Activated CD8-positive, alpha-beta T cell treated with anti-CD3 and anti-CD28 coated beads for 36 hours (primary cell): ENCODE results near the gene NFASC. TPM values are rescaled to one million over a fixed set of nuclear protein-coding genes. Genes with fewer than 3 reads are reported as not detected.

ENCODE experiments used
- ATAC-seq: fragments of 200-7000 bp; cut with Tn5 transposase; one replicate; pipeline ENCODE4 v1.10.0; 2021; ENCODE audit warnings: mild to moderate bottlenecking, moderate library complexity
- CTCF ChIA-PET: fragments of 350-600 bp; sonication (Branson Sonifier 250); formaldehyde crosslinking; loops from one replicate; lab custom pipeline; 2021; ENCODE audit warnings: antibody characterized with exemption; lab: Charles Lee
- POLR2A ChIA-PET: fragments of 350-600 bp; sonication (Branson Sonifier 250); formaldehyde crosslinking; loops from one replicate; lab custom pipeline; 2021; ENCODE audit warnings: antibody characterized with exemption; lab: Charles Lee
- DNase-seq: peaks from one replicate; pipeline ENCODE4 v3.0.0-alpha.2; 2020
- H3K27ac Mint-ChIP-seq: one replicate; pipeline ENCODE4 v1.8.0; 2021; ENCODE audit warnings: mild to moderate bottlenecking, mixed read lengths
- H3K27me3 Mint-ChIP-seq: one replicate; pipeline ENCODE4 v1.8.0; 2021; ENCODE audit warnings: mixed read lengths
- H3K36me3 Mint-ChIP-seq: one replicate; pipeline ENCODE4 v1.8.0; 2021; ENCODE audit warnings: low read depth, mixed read lengths
- H3K4me1 Mint-ChIP-seq: one replicate; pipeline ENCODE4 v1.8.0; 2021; ENCODE audit warnings: low read depth, mixed read lengths
- H3K4me3 Mint-ChIP-seq: one replicate; pipeline ENCODE4 v1.8.0; 2021; ENCODE audit warnings: mild to moderate bottlenecking, moderate library complexity, mixed read lengths
- H3K9me3 Mint-ChIP-seq: one replicate; pipeline ENCODE4 v1.8.0; 2021; ENCODE audit warnings: mixed read lengths
- CTCF ChIP-seq: fragments of 200-600 bp; IDR thresholded peaks from one replicate; pipeline ENCODE4 v1.8.0; 2022; ENCODE audit warnings: antibody characterized with exemption, mild to moderate bottlenecking
- intact Hi-C: fragments of 100-400 bp; cut with micrococcal nuclease; formaldehyde crosslinking; loops from one replicate; pipeline ENCODE4 v1.10.0; 2022
- total RNA-seq, 2 experiments: library from RNA; stranded (reverse); gene quantifications; one replicate each; pipeline ENCODE4 v1.2.3, GENCODE V29; 2021

The NFASC gene
- total RNA-seq, 2 experiments from 2014 or later, result not detected

DNA sequence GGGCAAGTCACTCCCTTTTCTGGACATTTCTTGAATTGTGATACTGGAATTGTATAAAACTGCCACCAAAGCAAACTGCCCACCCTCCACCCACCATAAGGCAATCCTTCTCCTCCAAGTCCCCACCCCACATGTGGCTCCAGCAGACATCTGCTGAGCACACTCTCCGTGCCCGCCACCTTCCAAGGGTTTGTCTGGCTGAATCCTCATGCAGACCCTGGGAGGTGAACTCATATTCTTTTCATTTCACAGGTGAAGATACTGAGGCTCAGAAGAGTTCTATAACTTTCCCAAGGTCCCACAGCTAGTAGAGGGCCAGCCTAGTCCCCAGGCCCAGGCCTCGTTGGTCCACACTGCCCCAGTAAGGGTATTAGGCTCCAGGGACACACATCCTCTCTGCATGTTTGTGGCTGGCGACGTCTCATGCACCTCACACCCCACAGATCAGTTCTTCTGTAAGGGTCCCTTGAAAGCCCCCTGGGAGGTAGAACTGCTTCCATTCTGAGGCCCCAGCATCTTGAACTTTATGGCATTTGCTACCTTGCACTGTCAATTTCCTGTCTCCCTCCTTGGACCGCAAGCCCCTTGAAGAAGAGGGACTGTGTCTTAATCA is 186.4 kb downstream of the NFASC start:
- H3K4me3 Mint-ChIP-seq, result no peak overlapping the region
- H3K4me1 Mint-ChIP-seq, result no peaks in the 10 kb centered on the region
- no peak for DNase-seq
- no peaks in the 10 kb centered on the region for H3K9me3 Mint-ChIP-seq
- POLR2A ChIA-PET, result no interaction called here
- intact Hi-C loops, result no loop called here
- CTCF ChIA-PET, result no interaction called here
- no peak overlapping the region for H3K27ac Mint-ChIP-seq
- ATAC-seq, result no peak
- no peaks in the 10 kb centered on the region for H3K27me3 Mint-ChIP-seq
- H3K36me3 Mint-ChIP-seq, result no peaks in the 10 kb centered on the region
- no peak for TF ChIP-seq CTCF

- intact Hi-C loops, result no loop called here
- ATAC-seq, result no peak
- Mint-ChIP-seq H3K27ac (no peak overlapping the region), H3K4me1 (no peaks in the 10 kb centered on the region), H3K27me3 (no peaks in the 10 kb centered on the region), H3K9me3 (no peaks in the 10 kb centered on the region), H3K4me3 (no peak overlapping the region), H3K36me3 (no peaks in the 10 kb centered on the region)
- ChIA-PET POLR2A (no interaction called here), CTCF (no interaction called here)
- no peak for TF ChIP-seq CTCF
- DNase-seq, result no peak
Measured at GRCh38 chr1:205057808-205058575, 187.3 kb downstream of the NFASC start.

DNA sequence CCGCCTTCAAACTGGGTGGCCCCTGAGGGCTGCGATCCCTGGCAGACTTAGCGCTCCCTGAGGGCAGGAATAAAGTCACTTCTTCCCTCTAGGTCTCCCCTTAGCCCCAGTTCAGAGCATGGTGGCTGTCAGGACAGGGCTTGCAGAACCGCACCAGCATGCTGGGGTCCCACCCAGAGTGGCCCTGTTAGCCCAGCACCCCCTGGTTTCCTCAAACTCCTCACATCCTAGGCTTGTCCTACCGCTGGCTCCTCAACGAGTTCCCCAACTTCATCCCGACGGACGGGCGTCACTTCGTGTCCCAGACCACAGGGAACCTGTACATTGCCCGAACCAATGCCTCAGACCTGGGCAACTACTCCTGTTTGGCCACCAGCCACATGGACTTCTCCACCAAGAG is 188.2 kb downstream of the NFASC start:
- DNase-seq (no peak), ATAC-seq (no peak)
- Mint-ChIP-seq H3K27me3 (no peaks in the 10 kb centered on the region), H3K9me3 (no peaks in the 10 kb centered on the region), H3K36me3 (no peaks in the 10 kb centered on the region), H3K4me1 (no peaks in the 10 kb centered on the region), H3K27ac (no peak overlapping the region), H3K4me3 (no peak overlapping the region)
- POLR2A ChIA-PET, result no interaction called here
- TF ChIP-seq CTCF, result no peak
- CTCF ChIA-PET, result no interaction called here
- intact Hi-C loops, result no loop called here

DNA sequence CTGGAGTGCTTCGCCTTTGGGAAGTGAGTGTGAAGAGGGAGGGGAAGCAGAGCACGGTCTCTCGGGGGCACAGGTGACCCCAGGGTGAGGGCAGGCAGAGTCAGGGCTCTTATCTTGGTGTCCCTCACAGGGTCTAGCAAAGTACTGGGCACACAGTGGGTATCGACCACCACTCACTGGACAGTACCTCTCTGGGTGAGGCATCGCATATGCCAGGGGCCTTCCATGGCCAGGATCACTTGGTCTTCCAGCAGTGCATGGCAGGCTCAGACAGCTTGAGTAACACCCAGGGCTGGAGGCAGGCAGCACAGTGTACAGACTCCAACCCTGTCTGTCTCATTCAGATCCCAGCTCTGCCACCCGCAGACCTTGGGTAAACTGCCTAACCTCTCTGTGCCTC is 189.0 kb downstream of the NFASC start:
- H3K36me3 Mint-ChIP-seq, result no peaks in the 10 kb centered on the region
- no peak for DNase-seq
- H3K27me3 Mint-ChIP-seq, result no peaks in the 10 kb centered on the region
- no peaks in the 10 kb centered on the region for H3K9me3 Mint-ChIP-seq
- TF ChIP-seq CTCF, result no peak
- ChIA-PET POLR2A (no interaction called here), CTCF (interaction anchor here (1.0 kb wide), 1 partner anchor 71 kb away, joined by 3 read pairs; no protein-coding TSS in a partner anchor)
- no peaks in the 10 kb centered on the region for H3K4me1 Mint-ChIP-seq
- ATAC-seq, result no peak
- intact Hi-C loops, result loop anchor here (5.0 kb wide), 1 partner anchor 72 kb away; no protein-coding TSS in a partner anchor
- no peak overlapping the region for H3K4me3 Mint-ChIP-seq
- no peak overlapping the region for H3K27ac Mint-ChIP-seq

DNA sequence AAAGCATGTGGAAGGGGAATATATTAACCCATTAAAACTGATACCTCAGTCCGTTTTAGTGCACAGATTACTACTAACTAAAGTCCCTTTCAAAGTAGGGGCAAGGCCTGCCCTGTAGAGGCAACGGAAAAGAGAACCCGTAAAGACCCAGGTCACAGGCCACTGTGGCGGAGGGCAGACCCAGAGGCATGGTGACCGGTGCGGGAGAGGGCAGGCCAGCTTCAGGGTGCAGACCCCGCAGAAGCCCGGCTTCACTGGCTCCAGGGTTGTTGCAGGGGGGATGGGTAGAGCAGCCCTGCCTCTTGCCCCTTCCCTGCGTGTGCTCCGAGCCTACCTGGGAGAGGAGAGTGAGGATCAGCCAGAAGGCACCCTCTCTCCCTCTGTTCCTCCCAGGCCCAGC is 190.1 kb downstream of the NFASC start:
- ATAC-seq, result no peak
- ChIA-PET POLR2A (no interaction called here), CTCF (interaction anchor here (0.8 to 4.4 kb wide), 27 partner anchors 8 to 386 kb away, joined by 3 to 188 read pairs (median 10); partner anchors contain the start of genes RBBP5 and TMEM81)
- H3K4me1 Mint-ChIP-seq, result no peaks in the 10 kb centered on the region
- no peak for DNase-seq
- no peaks in the 10 kb centered on the region for H3K27me3 Mint-ChIP-seq
- TF ChIP-seq CTCF, result no peak
- intact Hi-C loops, result loop anchor here (5.0 kb wide), 1 partner anchor 73 kb away; no protein-coding TSS in a partner anchor
- no peak overlapping the region for H3K27ac Mint-ChIP-seq
- H3K9me3 Mint-ChIP-seq, result no peaks in the 10 kb centered on the region
- H3K4me3 Mint-ChIP-seq, result no peak overlapping the region
- H3K36me3 Mint-ChIP-seq, result no peaks in the 10 kb centered on the region
